NCI-H187 treated with DMSO at 0.1 percent for 48 hours (cell line): ENCODE results near the gene PALM2AKAP2.
"Not testable (repeated sequence)": the region's sequence is repeated elsewhere in the genome, so short reads cannot be mapped to it uniquely, and the experiment has no call there.

Source experiments
- DNase-seq: peaks from one replicate; lab custom pipeline; 2025; lab: John Stamatoyannopoulos, UW

The PALM2AKAP2 gene

DNA sequence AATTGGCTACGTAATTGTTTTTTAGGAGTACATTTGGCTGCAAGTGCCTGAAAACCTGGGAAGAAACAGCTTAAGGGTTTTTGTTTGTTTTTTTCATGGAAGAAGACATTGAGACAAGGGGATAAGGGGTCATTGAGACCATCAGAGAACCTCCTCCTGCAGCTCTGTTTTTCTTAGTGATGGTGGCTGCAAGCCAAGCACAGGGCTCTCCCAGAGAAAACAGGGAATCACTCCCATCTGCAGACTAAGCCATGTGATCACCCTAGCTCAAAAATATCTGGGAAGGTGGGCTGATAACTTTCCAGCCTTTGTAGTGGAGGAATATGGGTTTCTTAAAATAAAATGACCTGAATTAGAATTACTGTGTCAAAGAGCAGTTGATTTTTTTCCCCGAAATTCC lies 25.1 kb downstream of the PALM2AKAP2 start:
- no peak for DNase-seq

GRCh38 chr9:109806506-109807115 lies 26.6 kb downstream of the PALM2AKAP2 start:
- DNase-seq: no peak

DNA sequence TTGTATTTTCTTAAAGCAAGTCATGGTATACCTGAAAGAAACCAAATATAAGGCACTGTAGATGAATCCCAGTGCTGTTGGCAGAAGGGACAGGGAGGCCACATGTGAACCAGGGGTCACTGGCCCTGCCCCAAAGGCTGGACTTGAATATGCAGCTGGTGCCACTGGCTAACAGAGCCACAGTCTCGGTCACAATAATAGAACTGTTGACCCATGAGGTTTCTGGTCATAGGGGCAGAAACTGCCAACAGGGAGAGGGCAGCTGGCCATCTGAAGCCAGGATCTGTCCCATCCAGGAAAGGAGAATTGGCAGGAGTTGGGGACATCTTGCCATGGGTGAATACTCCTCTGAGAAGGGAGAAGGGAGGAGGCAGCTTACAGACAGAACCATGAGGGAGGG lies 31.9 kb downstream of the PALM2AKAP2 start:
- DNase-seq: no peak

- no peak for DNase-seq
Observed at GRCh38 chr9:109812331-109812730, 32.3 kb downstream of the PALM2AKAP2 start.

DNA sequence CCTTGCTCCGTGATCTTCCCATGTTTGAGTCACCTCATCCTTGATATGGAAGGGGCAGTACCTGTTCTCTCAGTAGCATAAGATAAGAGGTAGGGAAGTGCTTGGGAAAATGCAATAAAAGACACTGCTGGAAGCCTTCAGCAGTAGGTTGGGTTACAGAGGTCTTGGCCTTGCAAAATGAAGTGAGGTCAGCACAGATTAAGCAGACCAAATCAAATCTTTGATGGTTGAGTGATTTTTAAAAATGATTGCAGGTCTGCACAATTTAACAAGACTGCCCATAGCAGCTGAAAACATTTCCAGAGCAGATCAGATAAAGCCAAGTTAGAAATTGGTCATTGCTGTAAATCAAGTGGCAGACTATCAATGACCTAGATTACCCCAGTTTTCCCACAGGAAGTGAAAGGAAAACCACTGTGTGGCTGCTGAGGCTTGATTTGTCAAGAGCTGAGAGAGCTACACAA lies 32.9 kb downstream of the PALM2AKAP2 start:
- DNase-seq: no peak

- DNase-seq: no peak
Observed at GRCh38 chr9:109813303-109813702, 33.3 kb downstream of the PALM2AKAP2 start.

- DNase-seq: no peak
Observed at GRCh38 chr9:109813829-109814228, 33.8 kb downstream of the PALM2AKAP2 start.

DNA sequence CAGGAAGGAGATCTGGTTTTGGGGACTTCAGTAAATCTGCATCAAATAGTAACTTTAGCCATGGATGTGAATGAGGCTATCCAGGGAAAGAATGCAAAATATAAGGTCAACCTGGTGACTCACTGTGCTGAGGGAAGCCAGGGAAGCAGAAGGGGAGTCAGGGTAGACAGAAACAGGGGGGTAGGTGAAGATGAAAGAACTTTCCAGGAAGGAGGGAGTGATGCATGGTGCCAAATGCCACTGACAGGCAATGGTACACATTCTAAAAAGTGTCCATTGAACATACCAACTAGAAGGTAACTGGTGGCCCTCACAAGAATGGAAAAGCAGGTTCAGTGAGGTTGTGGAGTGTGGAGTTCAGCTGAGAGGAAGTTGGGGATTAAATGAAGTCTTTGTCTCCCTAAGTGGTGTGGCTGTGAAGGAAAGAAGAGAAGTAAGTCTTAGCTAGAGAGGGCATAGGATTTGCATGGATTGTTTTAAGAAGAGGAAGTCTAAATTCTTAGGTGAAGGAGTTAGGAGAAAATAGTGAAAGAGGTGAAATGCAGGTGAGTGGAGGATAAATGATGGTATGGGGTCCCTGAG lies 35.5 kb downstream of the PALM2AKAP2 start:
- DNase-seq: no peak

GRCh38 chr9:109816490-109816889 lies 36.5 kb downstream of the PALM2AKAP2 start:
- no peak for DNase-seq

- DNase-seq: no peak
Observed at GRCh38 chr9:109817146-109817845, 37.3 kb downstream of the PALM2AKAP2 start.

GRCh38 chr9:109817846-109818472 lies 38.0 kb downstream of the PALM2AKAP2 start:
- DNase-seq: peak; percentile 34

- no peak for DNase-seq
Observed at GRCh38 chr9:109821711-109822110, 41.7 kb downstream of the PALM2AKAP2 start.

GRCh38 chr9:109825383-109825782 lies 45.4 kb downstream of the PALM2AKAP2 start:
- DNase-seq: not testable (repeated sequence)

DNA sequence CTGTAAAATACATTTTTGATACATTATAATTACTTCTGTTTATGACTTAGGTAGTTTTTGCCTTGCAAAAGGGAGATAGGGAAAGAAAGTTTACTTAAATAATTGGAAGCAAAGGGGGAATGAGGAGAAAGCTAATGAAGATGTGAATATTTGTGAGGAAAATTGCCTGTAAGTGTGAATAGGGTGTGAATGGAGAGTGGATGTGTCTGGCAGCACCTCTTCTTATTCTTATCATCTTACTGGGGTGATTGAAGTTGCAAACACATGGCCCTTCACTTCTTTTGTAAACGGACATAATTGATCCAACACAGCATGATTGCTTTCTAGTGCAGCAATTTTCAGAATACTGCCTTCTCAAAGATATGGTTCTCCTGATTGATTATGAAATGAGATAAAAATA lies 46.6 kb downstream of the PALM2AKAP2 start:
- DNase-seq: no peak

GRCh38 chr9:109828254-109828653 lies 48.3 kb downstream of the PALM2AKAP2 start:
- DNase-seq: peak; percentile 45
